Activated CD8-positive, alpha-beta memory T cell treated with anti-CD3 and anti-CD28 coated beads for 36 hours (primary cell): ENCODE data around the gene ARHGEF11. TPM values are rescaled to one million over a fixed set of nuclear protein-coding genes. Genes with fewer than 3 reads are reported as not detected.

Experiments
- CTCF ChIA-PET: fragments of 350-600 bp; sonication (Branson Sonifier 250); formaldehyde crosslinking; loops from one replicate; lab custom pipeline; 2021; ENCODE audit warnings: antibody characterized with exemption; lab: Charles Lee
- POLR2A ChIA-PET: fragments of 350-600 bp; sonication (Branson Sonifier 250); formaldehyde crosslinking; loops from one replicate; lab custom pipeline; 2021; ENCODE audit warnings: antibody characterized with exemption; lab: Charles Lee
- total RNA-seq, 2 experiments: library from RNA; stranded (reverse); gene quantifications; one replicate each; pipeline ENCODE4 v1.2.3, GENCODE V29; 2021

ARHGEF11 gene
- total RNA-seq, 2 experiments from 2014 or later, result 1.3 to 2.1 TPM

- CTCF ChIA-PET, result no interaction called here
- POLR2A ChIA-PET, result no interaction called here
These were observed 76.0 kb downstream of the ARHGEF11 start for GRCh38 chr1:156969496-156969895.

GRCh38 chr1:156964441-156964840 is 81.1 kb downstream of the ARHGEF11 start:
- POLR2A ChIA-PET, result no interaction called here
- CTCF ChIA-PET, result interaction anchor here (1.2 kb wide), 1 partner anchor 125 kb away, joined by 4 read pairs; no protein-coding TSS in a partner anchor

- ChIA-PET POLR2A (no interaction called here), CTCF (no interaction called here)
These were observed 81.9 kb downstream of the ARHGEF11 start for GRCh38 chr1:156963621-156964020.

GRCh38 chr1:156961709-156962108 is 83.8 kb downstream of the ARHGEF11 start:
- POLR2A ChIA-PET, result no interaction called here
- CTCF ChIA-PET, result interaction anchor here (1.6 kb wide), 1 partner anchor 12 kb away, joined by 4 read pairs; no protein-coding TSS in a partner anchor

- CTCF ChIA-PET, result interaction anchor here (1.5 kb wide), 1 partner anchor 197 kb away, joined by 3 read pairs; no protein-coding TSS in a partner anchor
- POLR2A ChIA-PET, result no interaction called here
These were observed 85.6 kb downstream of the ARHGEF11 start for GRCh38 chr1:156959925-156960324.

GRCh38 chr1:156959414-156959813 is 86.1 kb downstream of the ARHGEF11 start:
- CTCF ChIA-PET, result interaction anchor here (1.5 kb wide), 1 partner anchor 197 kb away, joined by 3 read pairs; no protein-coding TSS in a partner anchor

GRCh38 chr1:156958247-156958714 is 87.3 kb downstream of the ARHGEF11 start:
- ChIA-PET CTCF (no interaction called here), POLR2A (no interaction called here)

More at GRCh38 chr1:156959414-156959813, 86.1 kb downstream of the ARHGEF11 start:
- POLR2A ChIA-PET, result no interaction called here

GRCh38 chr1:156957634-156958033 is 87.9 kb downstream of the ARHGEF11 start:
- ChIA-PET CTCF (no interaction called here), POLR2A (no interaction called here)

- ChIA-PET POLR2A (no interaction called here), CTCF (no interaction called here)
These were observed 89.2 kb downstream of the ARHGEF11 start for GRCh38 chr1:156956333-156956732.

GRCh38 chr1:156953571-156953970 is 92.0 kb downstream of the ARHGEF11 start:
- POLR2A ChIA-PET, result no interaction called here
- CTCF ChIA-PET, result no interaction called here

GRCh38 chr1:156951371-156951770 is 94.2 kb downstream of the ARHGEF11 start:
- ChIA-PET CTCF (interaction anchor here (2.2 kb wide), 1 partner anchor 139 kb away, joined by 6 read pairs; no protein-coding TSS in a partner anchor), POLR2A (no interaction called here)

- POLR2A ChIA-PET, result no interaction called here
- CTCF ChIA-PET, result interaction anchor here (0.6 to 1.1 kb wide), 3 partner anchors 13 to 1025 kb away, joined by 3 to 4 read pairs (median 4); no protein-coding TSS in a partner anchor
These were observed 96.4 kb downstream of the ARHGEF11 start for GRCh38 chr1:156949127-156949526.

- CTCF ChIA-PET, result interaction anchor here (0.6 to 1.0 kb wide), 2 partner anchors 17 to 1026 kb away, joined by 3 to 4 read pairs; no protein-coding TSS in a partner anchor
- POLR2A ChIA-PET, result no interaction called here
These were observed 96.8 kb downstream of the ARHGEF11 start for GRCh38 chr1:156948708-156949107.

GRCh38 chr1:156947818-156948525 is 97.6 kb downstream of the ARHGEF11 start:
- ChIA-PET POLR2A (no interaction called here), CTCF (no interaction called here)

- ChIA-PET POLR2A (no interaction called here), CTCF (no interaction called here)
These were observed 98.4 kb downstream of the ARHGEF11 start for GRCh38 chr1:156947127-156947526.

GRCh38 chr1:156945881-156946661 is 99.5 kb downstream of the ARHGEF11 start:
- CTCF ChIA-PET, result no interaction called here
- POLR2A ChIA-PET, result no interaction called here

GRCh38 chr1:156944848-156945247 is 100.7 kb downstream of the ARHGEF11 start:
- ChIA-PET POLR2A (no interaction called here), CTCF (no interaction called here)

- ChIA-PET CTCF (no interaction called here), POLR2A (no interaction called here)
These were observed 101.3 kb downstream of the ARHGEF11 start for GRCh38 chr1:156944268-156944667.

GRCh38 chr1:156943756-156944155 is 101.8 kb downstream of the ARHGEF11 start:
- CTCF ChIA-PET, result no interaction called here
- POLR2A ChIA-PET, result no interaction called here

GRCh38 chr1:156942576-156942975 is 103.0 kb downstream of the ARHGEF11 start:
- POLR2A ChIA-PET, result no interaction called here

More at GRCh38 chr1:156942576-156942975, 103.0 kb downstream of the ARHGEF11 start:
- CTCF ChIA-PET, result no interaction called here
